GM03348 (cell line): ENCODE measurements around the gene SPDYE9.
"Not testable (repeated sequence)": the region's sequence is repeated elsewhere in the genome, so short reads cannot be mapped to it uniquely, and the experiment has no call there.

Experiments used
- DNase-seq: peaks from one replicate; pipeline ENCODE4 v3.0.0; 2012; ENCODE audit warnings: low spot score

The SPDYE9 gene, protein sequence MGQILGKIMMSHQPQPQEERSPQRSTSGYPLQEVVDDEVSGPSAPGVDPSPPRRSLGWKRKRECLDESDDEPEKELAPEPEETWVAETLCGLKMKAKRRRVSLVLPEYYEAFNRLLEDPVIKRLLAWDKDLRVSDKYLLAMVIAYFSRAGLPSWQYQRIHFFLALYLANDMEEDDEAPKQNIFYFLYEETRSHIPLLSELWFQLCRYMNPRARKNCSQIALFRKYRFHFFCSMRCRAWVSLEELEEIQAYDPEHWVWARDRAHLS

DNA sequence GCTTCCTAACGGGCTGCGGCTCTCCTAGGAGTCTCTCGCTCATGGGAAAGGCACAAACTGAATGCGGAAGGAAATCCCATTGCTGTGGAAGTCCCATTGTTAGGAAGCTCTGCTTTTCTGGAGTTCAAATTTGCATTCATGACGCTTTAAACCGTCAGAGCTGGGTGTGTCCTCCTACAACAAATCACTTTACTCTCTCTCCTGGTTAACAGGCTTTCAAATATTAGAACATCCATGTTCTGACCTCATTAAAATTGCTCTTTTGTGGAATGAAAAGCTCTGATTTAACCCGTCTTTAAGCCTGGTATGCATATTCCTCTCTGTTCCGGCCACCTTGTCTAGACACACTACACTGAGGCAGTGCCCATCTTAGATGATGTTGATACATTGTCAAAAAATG lies at the start of gene SPDYE9:
Gene SPDYE9 (minus strand): TSS at position 101 of the 400 bp plus-strand sequence. CDS start 1,800 bp downstream, outside the sequence.
- DNase-seq: not testable (repeated sequence)

DNA sequence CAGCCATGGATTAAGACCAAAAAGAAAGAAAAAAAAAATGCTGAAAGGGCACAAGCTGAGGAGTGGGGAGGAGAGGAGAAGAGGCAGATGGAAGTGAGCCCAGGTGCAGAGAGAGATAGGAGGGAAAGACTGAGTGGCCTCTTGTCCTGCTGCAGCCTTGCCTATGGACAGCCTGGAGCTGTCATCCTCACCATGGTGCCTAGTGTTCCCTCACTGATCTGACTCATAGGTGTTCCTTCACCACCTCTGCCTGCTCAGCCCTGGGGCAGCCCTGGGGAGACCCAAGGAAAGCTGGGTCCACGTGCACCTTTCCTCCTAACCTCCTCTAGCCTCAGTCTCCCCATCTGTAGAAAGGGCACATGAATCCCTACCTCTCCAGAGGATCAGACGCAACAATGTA lies 49.0 kb upstream of the SPDYE9 start:
- not testable (repeated sequence) for DNase-seq

DNA sequence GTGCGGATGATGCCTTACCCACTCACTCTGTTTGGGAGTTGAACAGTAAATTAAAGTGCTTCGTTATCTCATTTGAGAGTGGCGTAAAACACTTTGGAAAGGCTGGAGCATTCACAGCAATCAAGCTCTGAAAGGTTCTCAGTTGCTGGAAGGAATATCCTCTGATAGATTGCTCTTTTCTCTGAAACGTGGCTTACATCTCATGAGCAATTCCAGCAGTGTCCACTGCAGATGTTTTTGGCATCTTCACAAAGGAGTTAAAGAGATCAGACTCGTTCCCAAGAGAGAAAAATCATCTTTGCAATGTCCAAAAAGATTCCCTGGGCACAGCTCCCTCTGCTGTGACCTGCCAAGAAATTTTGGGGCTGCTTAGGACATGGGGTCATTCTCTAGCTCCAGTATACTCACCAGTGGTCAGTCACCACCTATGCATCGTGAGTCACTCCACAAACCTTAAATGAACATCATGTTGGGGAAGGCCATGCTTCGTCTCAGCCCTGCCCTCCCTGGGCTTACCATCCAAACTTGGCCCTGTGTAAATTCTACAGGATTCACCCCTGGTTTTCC lies 46.9 kb upstream of the SPDYE9 start:
- DNase-seq: not testable (repeated sequence)

DNA sequence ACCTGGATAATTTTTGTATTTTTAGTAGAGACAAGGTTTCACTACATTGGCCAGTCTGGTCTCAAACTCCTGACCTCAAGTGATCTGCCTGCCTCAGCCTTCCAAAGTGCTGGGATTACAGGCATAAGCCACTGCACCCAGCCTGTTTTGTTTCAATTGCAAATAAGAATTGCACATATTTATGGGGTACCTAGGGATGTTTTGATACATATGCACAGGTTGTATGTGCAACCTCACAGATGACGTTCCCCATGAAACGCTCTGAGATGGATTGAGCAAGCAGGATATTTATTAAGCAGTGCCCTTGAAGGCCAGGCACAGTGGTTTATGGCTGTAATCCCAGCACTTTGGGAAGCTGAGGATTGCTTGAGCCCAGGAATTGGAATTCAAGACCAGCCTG lies 44.8 kb upstream of the SPDYE9 start:
- not testable (repeated sequence) for DNase-seq

DNA sequence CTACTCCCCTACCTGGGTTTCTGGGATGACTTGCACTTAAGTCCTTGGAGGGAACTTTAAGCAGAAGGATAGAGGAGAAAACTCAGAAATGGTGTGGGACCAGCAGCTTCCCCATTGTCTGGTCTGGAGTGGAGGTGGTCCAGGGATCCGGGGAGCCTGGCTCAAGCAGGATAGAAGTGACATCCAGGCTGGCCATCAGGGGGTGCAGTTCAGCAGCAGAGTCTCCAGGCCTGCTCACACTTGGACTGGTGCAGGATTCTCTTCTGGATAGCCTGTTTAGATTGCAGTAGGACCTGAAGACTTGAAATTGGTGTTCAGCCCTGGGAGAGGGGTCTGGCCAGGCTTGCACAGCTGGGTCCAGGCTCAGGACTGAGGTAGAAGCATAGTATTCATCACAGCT lies 38.3 kb upstream of the SPDYE9 start:
- DNase-seq: not testable (repeated sequence)

DNA sequence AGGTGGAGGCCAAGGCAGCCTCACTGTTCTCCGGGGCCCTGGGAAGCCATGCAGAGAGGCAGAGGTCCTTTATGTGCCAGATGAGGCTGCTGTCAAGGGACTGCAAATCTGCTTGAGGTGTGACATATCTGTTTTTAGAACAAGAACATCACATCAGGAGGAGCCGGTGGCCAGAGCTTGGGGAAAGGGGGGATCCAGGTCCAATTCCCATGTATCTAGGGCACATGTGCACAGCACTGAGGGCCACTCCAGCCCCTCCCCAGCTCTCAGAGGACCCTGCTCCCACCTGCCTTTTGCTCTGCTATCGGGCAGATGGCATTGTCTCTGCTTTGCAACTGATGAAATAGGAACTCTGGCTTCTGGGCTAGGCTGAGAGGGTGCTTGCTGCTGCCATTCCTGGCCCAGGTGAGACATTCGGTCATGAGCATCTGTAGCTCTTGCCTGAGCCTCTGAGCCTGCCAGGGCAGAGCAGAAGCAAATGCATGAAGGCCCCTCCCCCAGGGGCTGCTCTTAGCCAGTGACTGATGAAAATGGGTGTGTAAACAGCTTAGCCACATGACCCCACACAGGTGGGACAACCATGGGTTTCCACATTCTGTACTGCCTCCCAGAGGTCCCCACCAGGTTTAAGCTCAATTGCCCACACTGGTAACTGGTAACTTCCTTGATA lies 37.1 kb upstream of the SPDYE9 start:
- not testable (repeated sequence) for DNase-seq

DNA sequence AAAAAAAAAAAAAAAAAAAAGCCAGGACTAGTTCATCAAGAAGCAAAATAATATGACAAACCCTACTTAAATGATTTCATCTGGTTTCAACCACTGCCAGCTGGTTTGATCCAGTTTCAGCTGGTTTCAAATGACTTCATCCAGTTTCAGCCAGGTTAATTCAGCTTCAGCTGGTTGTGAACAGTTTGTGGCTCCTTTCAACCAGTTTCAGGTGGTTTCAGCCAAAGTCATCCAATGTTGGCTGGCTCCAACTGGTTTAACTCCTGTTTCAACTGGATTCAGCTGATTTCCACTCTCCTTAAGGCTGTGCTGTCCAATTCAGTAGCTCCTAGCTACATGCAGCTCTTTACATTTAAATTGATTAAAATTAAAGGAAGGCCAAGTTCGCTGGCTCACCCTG lies 32.3 kb upstream of the SPDYE9 start:
- DNase-seq: not testable (repeated sequence)

DNA sequence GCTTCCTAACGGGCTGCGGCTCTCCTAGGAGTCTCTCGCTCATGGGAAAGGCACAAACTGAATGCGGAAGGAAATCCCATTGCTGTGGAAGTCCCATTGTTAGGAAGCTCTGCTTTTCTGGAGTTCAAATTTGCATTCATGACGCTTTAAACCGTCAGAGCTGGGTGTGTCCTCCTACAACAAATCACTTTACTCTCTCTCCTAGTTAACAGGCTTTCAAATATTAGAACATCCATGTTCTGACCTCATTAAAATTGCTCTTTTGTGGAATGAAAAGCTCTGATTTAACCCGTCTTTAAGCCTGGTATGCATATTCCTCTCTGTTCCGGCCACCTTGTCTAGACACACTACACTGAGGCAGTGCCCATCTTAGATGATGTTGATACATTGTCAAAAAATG lies 28.0 kb downstream of the SPDYE9 start, which contains the start of gene SPDYE11:
Gene SPDYE11 (minus strand): TSS at position 101 of the 400 bp plus-strand sequence. CDS start 1,800 bp downstream, outside the sequence.
- DNase-seq: not testable (repeated sequence)

DNA sequence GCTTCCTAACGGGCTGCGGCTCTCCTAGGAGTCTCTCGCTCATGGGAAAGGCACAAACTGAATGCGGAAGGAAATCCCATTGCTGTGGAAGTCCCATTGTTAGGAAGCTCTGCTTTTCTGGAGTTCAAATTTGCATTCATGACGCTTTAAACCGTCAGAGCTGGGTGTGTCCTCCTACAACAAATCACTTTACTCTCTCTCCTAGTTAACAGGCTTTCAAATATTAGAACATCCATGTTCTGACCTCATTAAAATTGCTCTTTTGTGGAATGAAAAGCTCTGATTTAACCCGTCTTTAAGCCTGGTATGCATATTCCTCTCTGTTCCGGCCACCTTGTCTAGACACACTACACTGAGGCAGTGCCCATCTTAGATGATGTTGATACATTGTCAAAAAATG lies 56.2 kb downstream of the SPDYE9 start, which contains the start of gene SPDYE8:
Gene SPDYE8 (minus strand): TSS at position 101 of the 400 bp plus-strand sequence. CDS start 1,800 bp downstream, outside the sequence.
- not testable (repeated sequence) for DNase-seq
